GM19324 (cell line): ENCODE measurements around the gene SEMA5B.

ENCODE experiments used
- ATAC-seq: cut with Tn5 transposase; IDR thresholded peaks from one replicate; pipeline ENCODE4 v1.9.1; 2021; ENCODE audit warnings: mild to moderate bottlenecking, moderate library complexity; ENCODE audit not compliant: unreplicated experiment, low FRiP score

The SEMA5B gene

GRCh38 chr3:122955916-122956692 is 71.5 kb downstream of the SEMA5B start:
- ATAC-seq = no peak

- ATAC-seq = no peak
Observed at GRCh38 chr3:122952520-122952919, 75.0 kb downstream of the SEMA5B start.

GRCh38 chr3:122948408-122948807 is 79.2 kb downstream of the SEMA5B start:
- no peak for ATAC-seq

- ATAC-seq = no peak
Observed at GRCh38 chr3:122947738-122948137, 79.8 kb downstream of the SEMA5B start.

GRCh38 chr3:122947196-122947595 is 80.4 kb downstream of the SEMA5B start:
- no peak for ATAC-seq

- ATAC-seq = no peak
Observed at GRCh38 chr3:122946185-122946584, 81.4 kb downstream of the SEMA5B start.

- no peak for ATAC-seq
Observed at GRCh38 chr3:122945230-122945629, 82.3 kb downstream of the SEMA5B start.

- ATAC-seq = no peak
Observed at GRCh38 chr3:122944671-122945161, 82.8 kb downstream of the SEMA5B start.

GRCh38 chr3:122943828-122944190 is 83.8 kb downstream of the SEMA5B start:
- ATAC-seq = no peak

- ATAC-seq = no peak
Observed at GRCh38 chr3:122942937-122943827, 84.4 kb downstream of the SEMA5B start.

- no peak for ATAC-seq
Observed at GRCh38 chr3:122942239-122942638, 85.3 kb downstream of the SEMA5B start.

GRCh38 chr3:122941228-122942206 is 86.0 kb downstream of the SEMA5B start:
- no peak for ATAC-seq

- no peak for ATAC-seq
Observed at GRCh38 chr3:122940628-122941086, 86.9 kb downstream of the SEMA5B start.

GRCh38 chr3:122938783-122939425 is 88.7 kb downstream of the SEMA5B start:
- no peak for ATAC-seq

GRCh38 chr3:122937745-122938144 is 89.8 kb downstream of the SEMA5B start:
- no peak for ATAC-seq

GRCh38 chr3:122936986-122937385 is 90.6 kb downstream of the SEMA5B start:
- no peak for ATAC-seq

- no peak for ATAC-seq
Observed at GRCh38 chr3:122936335-122936734, 91.2 kb downstream of the SEMA5B start.

- ATAC-seq = no peak
Observed at GRCh38 chr3:122934251-122934650, 93.3 kb downstream of the SEMA5B start.

GRCh38 chr3:122932251-122932967 is 95.2 kb downstream of the SEMA5B start:
- no peak for ATAC-seq
